GM12872 (cell line): ENCODE data around the gene ING3.

Source experiments
- CTCF ChIP-seq: IDR thresholded peaks from 3 replicates; pipeline ENCODE4 v1.5.1; 2011; ENCODE audit warnings: low read depth, mild to moderate bottlenecking, low read length, moderate library complexity; ENCODE audit not compliant: insufficient read depth

Gene ING3

GRCh38 chr7:120989257-120990220 is 39.0 kb downstream of the ING3 start:
- TF ChIP-seq CTCF: no peak

- no peak for TF ChIP-seq CTCF
These were observed 40.0 kb downstream of the ING3 start for GRCh38 chr7:120990468-120991118.

GRCh38 chr7:120991161-120991560 is 40.6 kb downstream of the ING3 start:
- no peak for TF ChIP-seq CTCF

GRCh38 chr7:120991581-120991980 is 41.0 kb downstream of the ING3 start:
- TF ChIP-seq CTCF: no peak

GRCh38 chr7:120992272-120992964 is 41.8 kb downstream of the ING3 start:
- TF ChIP-seq CTCF: no peak

- TF ChIP-seq CTCF: no peak
These were observed 42.5 kb downstream of the ING3 start for GRCh38 chr7:120992965-120993494.
